HEK293T (cell line): ENCODE data around the gene RABGAP1L.

ENCODE experiments used
- CTBP1 ChIP-seq: fragments of 450-650 bp; IDR thresholded peaks from 2 replicates; pipeline ENCODE4 v1.6.1; 2016; ENCODE audit warnings: borderline replicate concordance
- ELF4 ChIP-seq: fragments of 450-650 bp; IDR thresholded peaks from 2 replicates; pipeline ENCODE4 v1.6.1; 2017; ENCODE audit warnings: antibody characterized with exemption
- FOXA1 ChIP-seq: fragments of 450-650 bp; IDR thresholded peaks from 2 replicates; pipeline ENCODE4 v1.6.1; 2016; ENCODE audit warnings: mild to moderate bottlenecking
- FOXK2 ChIP-seq: fragments of 450-650 bp; IDR thresholded peaks from 2 replicates; pipeline ENCODE4 v1.6.1; 2016; ENCODE audit warnings: mild to moderate bottlenecking
- FOXM1 ChIP-seq: fragments of 450-650 bp; IDR thresholded peaks from 2 replicates; pipeline ENCODE4 v1.6.1; 2017; ENCODE audit warnings: mild to moderate bottlenecking, borderline replicate concordance
- HDGF ChIP-seq: fragments of 450-650 bp; IDR thresholded peaks from 2 replicates; pipeline ENCODE4 v1.6.1; 2017; ENCODE audit warnings: antibody characterized with exemption, borderline replicate concordance
- LEF1 ChIP-seq: fragments of 450-650 bp; IDR thresholded peaks from 2 replicates; pipeline ENCODE4 v1.6.1; 2017; ENCODE audit warnings: mild to moderate bottlenecking, borderline replicate concordance
- PKNOX1 ChIP-seq: fragments of 450-650 bp; IDR thresholded peaks from 2 replicates; pipeline ENCODE4 v1.6.1; 2016
- SP1 ChIP-seq: fragments of 450-650 bp; IDR thresholded peaks from 2 replicates; pipeline ENCODE4 v1.6.1; 2017
- SUZ12 ChIP-seq: fragments of 450-650 bp; IDR thresholded peaks from 2 replicates; pipeline ENCODE4 v1.6.1; 2016; ENCODE audit warnings: mild to moderate bottlenecking

GRCh38 chr1:174870319-174870718 is 711.0 kb downstream of the RABGAP1L start:
- TF ChIP-seq FOXK2: no peak
- no peak for TF ChIP-seq SP1
- no peak for TF ChIP-seq FOXM1
- TF ChIP-seq LEF1: no peak
- TF ChIP-seq PKNOX1: no peak
- no peak for TF ChIP-seq ELF4
- TF ChIP-seq CTBP1: no peak
- TF ChIP-seq FOXA1: no peak
- no peak for TF ChIP-seq SUZ12
- TF ChIP-seq HDGF: no peak
